Upper lobe of right lung (tissue), 1 donor: Measurements from ENCODE around the gene SORL1. TPM values are rescaled to one million over a fixed set of nuclear protein-coding genes. Genes with fewer than 3 reads are reported as not detected.

Experiments
- ATAC-seq: fragments of 200-7000 bp; cut with Tn5 transposase; one replicate; pipeline ENCODE4 v1.9.1; 2020; ENCODE audit warnings: mild to moderate bottlenecking, moderate library complexity
- DNase-seq: peaks from one replicate; pipeline ENCODE4 v3.0.0-alpha.2; 2020
- H3K27ac ChIP-seq: fragments of 200-600 bp; one replicate; pipeline ENCODE4 v1.8.0; 2022
- H3K27me3 ChIP-seq: fragments of 200-600 bp; one replicate; pipeline ENCODE4 v1.8.0; 2022; ENCODE audit warnings: mild to moderate bottlenecking
- H3K36me3 ChIP-seq: fragments of 200-600 bp; one replicate; pipeline ENCODE4 v1.8.0; 2022
- H3K4me1 ChIP-seq: fragments of 200-600 bp; one replicate; pipeline ENCODE4 v1.8.0; 2022
- H3K4me3 ChIP-seq: fragments of 200-600 bp; one replicate; pipeline ENCODE4 v1.8.0; 2022; ENCODE audit warnings: mild to moderate bottlenecking
- H3K9me3 ChIP-seq: fragments of 200-600 bp; one replicate; pipeline ENCODE4 v1.8.0; 2022
- CTCF ChIP-seq: fragments of 200-600 bp; IDR thresholded peaks from one replicate; pipeline ENCODE4 v1.8.0; 2022; ENCODE audit warnings: antibody characterized with exemption
- intact Hi-C: fragments of 100-400 bp; cut with DNase I; formaldehyde crosslinking; loops from one replicate; pipeline ENCODE4 v1.11.0; 2022
- total RNA-seq: library from RNA; stranded (reverse); fragmentation: NEBNext Ultra II Directional; extraction: Animal tissue kit (Norgen Biotek cat#: 25700); gene quantifications from one replicate; pipeline ENCODE4 v1.2.1, GENCODE V29; 2021
- donor health status: DM: no; HTN: yes; CAD: no; lungs with severe emphysema.

SORL1 gene
- total RNA-seq, 1 donor from 2014 or later = 48.3 TPM

- no peak for TF ChIP-seq CTCF
- Histone ChIP-seq H3K27me3 (no peaks in the 10 kb centered on the region), H3K4me3 (no peak overlapping the region), H3K27ac (no peak overlapping the region), H3K4me1 (no peaks in the 10 kb centered on the region), H3K36me3 (peaks cover 6% of the 10 kb centered on the region), H3K9me3 (no peaks in the 10 kb centered on the region)
- ATAC-seq = peak; percentile 37
- DNase-seq = no peak
- intact Hi-C loops = no loop called here
Measured at GRCh38 chr11:121550247-121551030, 98.3 kb downstream of the SORL1 start.

- intact Hi-C loops = no loop called here
Measured at GRCh38 chr11:121551463-121551862, 99.3 kb downstream of the SORL1 start.

GRCh38 chr11:121552154-121552553, 100.0 kb downstream of the SORL1 start:
- Histone ChIP-seq H3K36me3 (no peaks in the 10 kb centered on the region), H3K9me3 (no peaks in the 10 kb centered on the region), H3K4me1 (no peaks in the 10 kb centered on the region), H3K4me3 (no peak overlapping the region), H3K27me3 (no peaks in the 10 kb centered on the region), H3K27ac (no peak overlapping the region)
- no peak for ATAC-seq
- no peak for DNase-seq
- TF ChIP-seq CTCF = no peak
- intact Hi-C loops = no loop called here

More at GRCh38 chr11:121551463-121551862, 99.3 kb downstream of the SORL1 start:
- no peaks in the 10 kb centered on the region for H3K9me3 ChIP-seq
- no peaks in the 10 kb centered on the region for H3K36me3 ChIP-seq
- DNase-seq (no peak), ATAC-seq (no peak)
- TF ChIP-seq CTCF = no peak
- H3K4me3 ChIP-seq = no peak overlapping the region
- no peak overlapping the region for H3K27ac ChIP-seq
- no peaks in the 10 kb centered on the region for H3K4me1 ChIP-seq
- H3K27me3 ChIP-seq = no peaks in the 10 kb centered on the region

GRCh38 chr11:121552644-121553043, 100.5 kb downstream of the SORL1 start:
- ATAC-seq (no peak), DNase-seq (no peak)
- H3K9me3 ChIP-seq = no peaks in the 10 kb centered on the region
- no peak for TF ChIP-seq CTCF
- no peak overlapping the region for H3K27ac ChIP-seq
- no peaks in the 10 kb centered on the region for H3K27me3 ChIP-seq
- intact Hi-C loops = no loop called here
- no peaks in the 10 kb centered on the region for H3K4me1 ChIP-seq
- H3K4me3 ChIP-seq = no peak overlapping the region
- peaks cover 3% of the 10 kb centered on the region for H3K36me3 ChIP-seq

- no peak overlapping the region for H3K4me3 ChIP-seq
- no peak for ATAC-seq
- peaks cover 10% of the 10 kb centered on the region for H3K36me3 ChIP-seq
- no peaks in the 10 kb centered on the region for H3K4me1 ChIP-seq
- no peak overlapping the region for H3K27ac ChIP-seq
- intact Hi-C loops = no loop called here
- no peak for TF ChIP-seq CTCF
- no peaks in the 10 kb centered on the region for H3K9me3 ChIP-seq
- no peak for DNase-seq
- no peaks in the 10 kb centered on the region for H3K27me3 ChIP-seq
Measured at GRCh38 chr11:121553389-121553788, 101.3 kb downstream of the SORL1 start.

- H3K4me3 ChIP-seq = no peak overlapping the region
- H3K27ac ChIP-seq = no peak overlapping the region
- no peak for DNase-seq
- H3K9me3 ChIP-seq = no peaks in the 10 kb centered on the region
- H3K27me3 ChIP-seq = no peaks in the 10 kb centered on the region
- peaks cover 14% of the 10 kb centered on the region for H3K36me3 ChIP-seq
- H3K4me1 ChIP-seq = no peaks in the 10 kb centered on the region
- no peak for ATAC-seq
- intact Hi-C loops = no loop called here
- TF ChIP-seq CTCF = no peak
Measured at GRCh38 chr11:121553806-121554205, 101.7 kb downstream of the SORL1 start.
